Caco-2 (cell line): ENCODE measurements around the gene DPP9. TPM values are rescaled to one million over a fixed set of nuclear protein-coding genes. Genes with fewer than 3 reads are reported as not detected.

Experiments
- BruUV-seq: library from RNA; stranded (reverse); fragments of 400-500 nt; replicated peaks from 2 replicates; lab custom pipeline; 2021; lab: Mats Ljungman, UMichigan
- CTCF ChIA-PET: fragments of 300-600 bp; sonication (Branson Sonifier 250); formaldehyde crosslinking; loops from one replicate; lab custom pipeline; 2022; ENCODE audit warnings: antibody characterized with exemption; lab: Charles Lee
- POLR2A ChIA-PET: fragments of 300-600 bp; sonication (Branson Sonifier 250); formaldehyde crosslinking; loops from one replicate; lab custom pipeline; 2022; ENCODE audit warnings: antibody characterized with exemption; lab: Charles Lee
- DNase-seq, 2 experiments: peaks; one replicate each; pipeline versions ENCODE4 v3.0.0 to v3.0.0-alpha.2; 2020 to 2022
- H3K27me3 ChIP-seq: replicated peaks from 2 replicates; pipeline ENCODE4 v1.6.0; 2011; ENCODE audit warnings: low read length; ENCODE audit not compliant: control insufficient read depth, insufficient read depth
- H3K36me3 ChIP-seq: 2 replicates; pipeline ENCODE4 v1.5.1; 2011; ENCODE audit warnings: low read length; ENCODE audit not compliant: control insufficient read depth, insufficient read depth
- H3K4me1 ChIP-seq: fragments of 250-450 bp; sonication (Bioruptor Pico); 2 replicates; pipeline ENCODE4 v1.5.1; 2020; ENCODE audit warnings: mild to moderate bottlenecking
- H3K4me3 ChIP-seq: 2 replicates; pipeline ENCODE4 v1.5.1; 2011; ENCODE audit warnings: low read depth, mild to moderate bottlenecking, control low read depth, low read length
- H3K9me3 ChIP-seq: fragments of 250-450 bp; sonication (Bioruptor Pico); 2 replicates; pipeline ENCODE4 v1.5.1; 2020; ENCODE audit warnings: mild to moderate bottlenecking, moderate library complexity
- H3K27ac Mint-ChIP-seq: one replicate; pipeline ENCODE4 v1.8.0; 2022; ENCODE audit warnings: mixed read lengths; ENCODE audit not compliant: unreplicated experiment
- H3K27me3 Mint-ChIP-seq: one replicate; pipeline ENCODE4 v1.8.0; 2022; ENCODE audit warnings: mixed read lengths; ENCODE audit not compliant: insufficient read depth, unreplicated experiment
- H3K36me3 Mint-ChIP-seq: one replicate; pipeline ENCODE4 v1.8.0; 2022; ENCODE audit warnings: mild to moderate bottlenecking, mixed read lengths; ENCODE audit not compliant: insufficient read depth, unreplicated experiment
- H3K4me1 Mint-ChIP-seq: one replicate; pipeline ENCODE4 v1.8.0; 2022; ENCODE audit warnings: low read depth, mixed read lengths; ENCODE audit not compliant: unreplicated experiment
- H3K4me3 Mint-ChIP-seq: one replicate; pipeline ENCODE4 v1.8.0; 2022; ENCODE audit warnings: mild to moderate bottlenecking, moderate library complexity, mixed read lengths; ENCODE audit not compliant: unreplicated experiment
- H3K9me3 Mint-ChIP-seq: one replicate; pipeline ENCODE4 v1.8.0; 2022; ENCODE audit warnings: mixed read lengths; ENCODE audit not compliant: unreplicated experiment
- intact Hi-C: fragments of 100-400 bp; cut with micrococcal nuclease; formaldehyde crosslinking; loops from one replicate; pipeline ENCODE4 v1.10.0; 2022; ENCODE audit not compliant: unreplicated experiment
- total RNA-seq: library from RNA; stranded (reverse); gene quantifications from 2 replicates; pipeline ENCODE4 v1.2.3, GENCODE V29; 2022
- TF ChIP-seq, protein P1 (sequence below), 2 experiments: fragments of 200-600 bp in 1 of 2; IDR thresholded peaks; 1 replicate in 1 of 2; 2 replicates in 1 of 2; pipeline versions ENCODE4 v1.5.1 to v1.8.0; 2011 to 2022; ENCODE audit warnings: antibody characterized with exemption in 1 of 2, control low read depth in 1 of 2, inconsistent platforms in 1 of 2, low read depth in 1 of 2, low read length in 1 of 2, mild to moderate bottlenecking in 1 of 2, moderate library complexity in 1 of 2; ENCODE audit not compliant: insufficient read depth in 1 of 2, severe bottlenecking in 1 of 2, unreplicated experiment in 1 of 2

DPP9 gene
- total RNA-seq, 1 experiment from 2014 or later: 63.2 TPM

DNA sequence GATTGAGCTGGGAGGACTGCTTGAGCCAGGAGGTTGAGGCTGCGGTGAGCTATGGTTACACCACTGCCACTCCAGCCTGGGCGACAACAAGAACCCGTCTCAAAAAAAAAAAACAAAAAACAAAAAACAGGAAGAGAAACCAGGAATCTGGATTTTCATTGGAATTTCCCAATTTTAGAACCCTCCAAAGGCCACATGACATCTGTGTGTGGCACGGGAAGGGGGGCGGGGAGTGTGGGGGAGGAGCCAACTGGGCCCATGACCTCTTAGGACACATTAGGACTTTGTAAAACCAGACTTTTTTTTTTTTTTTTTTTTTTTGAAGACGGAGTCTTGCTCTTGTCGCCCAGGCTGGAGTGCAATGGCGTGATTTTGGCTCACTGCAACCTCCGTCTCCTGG lies 32.3 kb downstream of the DPP9 start:
- intact Hi-C loops: no loop called here
- Histone ChIP-seq H3K4me3 (no peak overlapping the region), H3K9me3 (no peaks in the 10 kb centered on the region), H3K27me3 (no peaks in the 10 kb centered on the region), H3K36me3 (peaks cover 1% of the 10 kb centered on the region), H3K4me1 (no peaks in the 10 kb centered on the region)
- TF ChIP-seq, protein P1, sequence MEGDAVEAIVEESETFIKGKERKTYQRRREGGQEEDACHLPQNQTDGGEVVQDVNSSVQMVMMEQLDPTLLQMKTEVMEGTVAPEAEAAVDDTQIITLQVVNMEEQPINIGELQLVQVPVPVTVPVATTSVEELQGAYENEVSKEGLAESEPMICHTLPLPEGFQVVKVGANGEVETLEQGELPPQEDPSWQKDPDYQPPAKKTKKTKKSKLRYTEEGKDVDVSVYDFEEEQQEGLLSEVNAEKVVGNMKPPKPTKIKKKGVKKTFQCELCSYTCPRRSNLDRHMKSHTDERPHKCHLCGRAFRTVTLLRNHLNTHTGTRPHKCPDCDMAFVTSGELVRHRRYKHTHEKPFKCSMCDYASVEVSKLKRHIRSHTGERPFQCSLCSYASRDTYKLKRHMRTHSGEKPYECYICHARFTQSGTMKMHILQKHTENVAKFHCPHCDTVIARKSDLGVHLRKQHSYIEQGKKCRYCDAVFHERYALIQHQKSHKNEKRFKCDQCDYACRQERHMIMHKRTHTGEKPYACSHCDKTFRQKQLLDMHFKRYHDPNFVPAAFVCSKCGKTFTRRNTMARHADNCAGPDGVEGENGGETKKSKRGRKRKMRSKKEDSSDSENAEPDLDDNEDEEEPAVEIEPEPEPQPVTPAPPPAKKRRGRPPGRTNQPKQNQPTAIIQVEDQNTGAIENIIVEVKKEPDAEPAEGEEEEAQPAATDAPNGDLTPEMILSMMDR (IDR thresholded peaks at IDR 0.05; ENCODE audit: insufficient read depth in 1 of 2, low read depth in 1 of 2, low read length in 1 of 2, severe bottlenecking in 1 of 2, unreplicated experiment in 1 of 2): no peak
- no peaks in the 10 kb centered on the region for H3K4me1 Mint-ChIP-seq
- POLR2A ChIA-PET: no interaction called here
- peaks cover 49% of the 10 kb centered on the region for H3K36me3 Mint-ChIP-seq
- H3K9me3 Mint-ChIP-seq: no peaks in the 10 kb centered on the region
- H3K27ac Mint-ChIP-seq: no peak overlapping the region
- no peak overlapping the region for H3K4me3 Mint-ChIP-seq
- DNase-seq: no peak
- no TSS peak for BruUV-seq
- CTCF ChIA-PET: no interaction called here
- H3K27me3 Mint-ChIP-seq: no peaks in the 10 kb centered on the region

- H3K4me3 Mint-ChIP-seq: no peak overlapping the region
- Histone ChIP-seq H3K9me3 (no peaks in the 10 kb centered on the region), H3K4me3 (no peak overlapping the region), H3K27me3 (no peaks in the 10 kb centered on the region), H3K4me1 (no peaks in the 10 kb centered on the region), H3K36me3 (peaks cover 1% of the 10 kb centered on the region)
- TF ChIP-seq, protein P1 (IDR thresholded peaks at IDR 0.05; ENCODE audit: insufficient read depth in 1 of 2, low read depth in 1 of 2, low read length in 1 of 2, severe bottlenecking in 1 of 2, unreplicated experiment in 1 of 2): no peak
- no TSS peak for BruUV-seq
- peaks cover 44% of the 10 kb centered on the region for H3K36me3 Mint-ChIP-seq
- intact Hi-C loops: no loop called here
- no peak for DNase-seq
- no peaks in the 10 kb centered on the region for H3K9me3 Mint-ChIP-seq
- H3K27ac Mint-ChIP-seq: no peak overlapping the region
- no peaks in the 10 kb centered on the region for H3K27me3 Mint-ChIP-seq
- CTCF ChIA-PET: interaction anchor here (1.0 kb wide), 1 partner anchor 27 kb away, joined by 3 read pairs; no protein-coding TSS in a partner anchor
- no peaks in the 10 kb centered on the region for H3K4me1 Mint-ChIP-seq
- POLR2A ChIA-PET: no interaction called here
Measured at GRCh38 chr19:4690361-4690760, 33.3 kb downstream of the DPP9 start.

GRCh38 chr19:4689403-4689802 lies 34.2 kb downstream of the DPP9 start:
- H3K27ac Mint-ChIP-seq: no peak overlapping the region
- intact Hi-C loops: no loop called here
- H3K36me3 Mint-ChIP-seq: peaks cover 43% of the 10 kb centered on the region
- no peaks in the 10 kb centered on the region for H3K27me3 Mint-ChIP-seq
- no TSS peak for BruUV-seq
- H3K36me3 ChIP-seq: no peaks in the 10 kb centered on the region; the same call in none of the 2 replicates
- H3K9me3 ChIP-seq: no peaks in the 10 kb centered on the region
- ChIA-PET POLR2A (no interaction called here), CTCF (interaction anchor here (0.9 kb wide), 1 partner anchor 102 kb away, joined by 4 read pairs; the partner anchor contains the start of gene FEM1A)
- no peaks in the 10 kb centered on the region for H3K27me3 ChIP-seq
- no peaks in the 10 kb centered on the region for H3K4me1 ChIP-seq
- no peaks in the 10 kb centered on the region for H3K9me3 Mint-ChIP-seq
- no peak overlapping the region for H3K4me3 ChIP-seq
- no peak for DNase-seq
- TF ChIP-seq, protein P1 (IDR thresholded peaks at IDR 0.05; ENCODE audit: insufficient read depth in 1 of 2, low read depth in 1 of 2, low read length in 1 of 2, severe bottlenecking in 1 of 2, unreplicated experiment in 1 of 2): no peak
- H3K4me1 Mint-ChIP-seq: no peaks in the 10 kb centered on the region
- no peak overlapping the region for H3K4me3 Mint-ChIP-seq
